Adrenal gland (tissue), 12 donors: Measurements from ENCODE around the gene REM2. TPM values are rescaled to one million over a fixed set of nuclear protein-coding genes. Genes with fewer than 3 reads are reported as not detected.

Source experiments
- DNase-seq, 7 donors: peaks; one replicate each; pipeline ENCODE4 v3.0.0-alpha.2; 2019 to 2020
- H3K27ac ChIP-seq, 5 donors: fragments of 200-600 bp; sonication (generic) in 4 of 5; 1 replicate in 3 of 5; 2 replicates in 2 of 5; pipeline versions ENCODE4 v1.5.1 to v1.8.0; 2016 to 2020; ENCODE audit warnings: mild to moderate bottlenecking in 1 of 5
- H3K27me3 ChIP-seq: fragments of 200-600 bp; 2 replicates; pipeline ENCODE4 v1.8.0; 2021
- H3K36me3 ChIP-seq, 2 donors: fragments of 200-600 bp; replicated peaks in 1 of 2; 1 replicate in 1 of 2; 2 replicates in 1 of 2; pipeline versions ENCODE4 v1.5.1 to v1.8.0; 2018 to 2022
- H3K4me1 ChIP-seq, 2 donors: fragments of 200-600 bp; replicated peaks in 1 of 2; 1 replicate in 1 of 2; 2 replicates in 1 of 2; pipeline versions ENCODE4 v1.5.1 to v1.8.0; 2018 to 2021
- H3K4me3 ChIP-seq, 4 donors: fragments of 200-600 bp; sonication (generic) in 3 of 4; one replicate each; pipeline ENCODE4 v1.5.1; 2016 to 2018
- H3K9me3 ChIP-seq, 3 donors: fragments of 200-600 bp; sonication (generic) in 1 of 3; replicated peaks in 1 of 3; 1 replicate in 2 of 3; 2 replicates in 1 of 3; pipeline versions ENCODE4 v1.5.1 to v1.8.0; 2016 to 2021
- POLR2A ChIP-seq, 2 donors: fragments of 450-650 bp; IDR thresholded peaks; one replicate each; pipeline ENCODE4 v1.6.1; 2017; ENCODE audit warnings: antibody characterized with exemption in 2 of 2, mild to moderate bottlenecking in 2 of 2, moderate library complexity in 1 of 2
- WGBS, 4 donors: extraction: QIAGEN DNeasy Blood & Tissue Kit in 2 of 4; methylation state at CpG; one replicate each; pipeline versions ENCODE4 v1.1.5 to v1.1.7; 2013 to 2017; 5-methylcytosine and 5-hydroxymethylcytosine counted together
- intact Hi-C, 2 donors: fragments of 100-400 bp; cut with DNase I; formaldehyde crosslinking; loops; one replicate each; pipeline versions ENCODE4 v1.14.1 to v1.15.0; 2022 to 2023
- polyA plus RNA-seq, 3 donors: library from polyadenylated mRNA; stranded (reverse); fragments of 200-250 nt in 2 of 3; fragments of 350-450 nt in 1 of 3; fragmentation: Illumina TruSeq in 1 of 3; extraction: RNeasy Lipid Tissue Mini Kit (QIAGEN cat#74804) in 1 of 3; gene quantifications; one replicate each; pipeline ENCODE4 v1.2.3, GENCODE V29; 2013 to 2014
- total RNA-seq, 9 donors: library from RNA; depleted of rRNA in 4 of 9; stranded (reverse); fragments of >200 nt in 4 of 9; fragments of 120-200 nt in 1 of 9; fragmentation: NEBNext Ultra II Directional in 1 of 9; extraction: Animal tissue kit (Norgen Biotek cat#: 25700) in 1 of 9; gene quantifications; one replicate each; pipeline versions ENCODE4 v1.1.0 to v1.2.4, GENCODE V29; 2013 to 2023
- TF ChIP-seq, protein P1 (sequence below), 6 experiments: fragments of 450-650 bp in 4 of 6; fragments of 200-600 bp in 2 of 6; sonication (generic) in 1 of 6; IDR thresholded peaks; 1 replicate in 5 of 6; 2 replicates in 1 of 6; pipeline versions ENCODE4 v1.5.1 to v1.8.0; 2016 to 2021; ENCODE audit warnings: antibody characterized with exemption in 6 of 6, mild to moderate bottlenecking in 2 of 6, moderate library complexity in 1 of 6
- donor health status: healthy with polysubstance abuse.
- donor health status: Bipolar disorder and iron deficiency.
- donor health status: DM: yes; HTN: yes; CAD: no.
- donor health status: DM: no; HTN: no; CAD: no.
- donor health status: DM: no; HTN: no; CAD: no.
- donor health status: DM: yes; HTN: yes; CAD: no.

The REM2 gene
- total and polyA plus RNA-seq, 12 donors, result 0.09 to 1.2 (median 0.26) TPM; not detected in 4

DNA sequence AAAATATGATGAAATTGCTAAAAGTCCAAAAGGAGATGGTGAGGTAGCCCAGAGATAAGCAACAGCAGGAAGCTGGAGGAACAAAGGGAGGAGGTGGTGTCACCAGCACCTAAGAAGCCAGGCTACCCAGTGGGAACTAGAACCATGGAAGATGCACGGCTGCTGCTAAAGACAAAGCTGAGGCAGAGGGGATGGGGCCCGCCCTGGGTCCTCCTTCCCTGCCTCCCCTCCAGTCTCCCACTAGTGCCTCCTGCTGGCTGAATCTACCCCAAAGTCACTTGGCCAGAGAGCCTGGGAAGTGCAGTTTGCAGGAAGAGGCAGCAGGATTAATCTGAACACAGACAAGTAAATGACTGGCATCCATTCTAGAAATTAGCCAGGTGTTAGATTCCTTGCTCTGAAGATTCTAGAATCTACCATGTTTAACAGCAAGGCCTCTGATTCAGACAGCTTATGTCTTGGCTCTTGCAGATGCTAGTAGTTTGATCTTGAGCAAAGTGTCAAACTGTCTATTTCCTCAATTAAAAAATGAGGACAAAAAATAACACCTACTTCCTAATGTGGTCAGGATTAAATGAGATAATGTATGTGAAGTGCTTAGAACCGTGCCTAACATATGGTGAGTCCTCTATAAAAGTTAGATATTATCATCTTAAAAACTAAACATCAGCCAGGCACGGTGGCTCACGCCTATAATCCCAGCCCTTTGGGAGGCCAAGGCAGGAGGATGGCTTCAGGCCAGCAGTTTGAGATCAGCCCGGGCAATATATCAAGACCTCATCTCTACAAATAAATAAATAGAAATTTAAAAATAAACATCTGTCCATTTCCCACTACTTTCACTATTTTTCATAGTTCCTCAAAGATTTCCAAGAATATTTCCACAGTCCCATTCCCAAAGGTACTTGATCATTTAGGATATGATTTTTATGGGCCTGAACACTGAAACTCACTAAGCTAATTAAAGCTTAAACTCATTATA, 17.3 kb upstream of the REM2 start:
- TF ChIP-seq POLR2A (IDR thresholded peaks at IDR 0.05), result no peak
- TF ChIP-seq, protein P1, sequence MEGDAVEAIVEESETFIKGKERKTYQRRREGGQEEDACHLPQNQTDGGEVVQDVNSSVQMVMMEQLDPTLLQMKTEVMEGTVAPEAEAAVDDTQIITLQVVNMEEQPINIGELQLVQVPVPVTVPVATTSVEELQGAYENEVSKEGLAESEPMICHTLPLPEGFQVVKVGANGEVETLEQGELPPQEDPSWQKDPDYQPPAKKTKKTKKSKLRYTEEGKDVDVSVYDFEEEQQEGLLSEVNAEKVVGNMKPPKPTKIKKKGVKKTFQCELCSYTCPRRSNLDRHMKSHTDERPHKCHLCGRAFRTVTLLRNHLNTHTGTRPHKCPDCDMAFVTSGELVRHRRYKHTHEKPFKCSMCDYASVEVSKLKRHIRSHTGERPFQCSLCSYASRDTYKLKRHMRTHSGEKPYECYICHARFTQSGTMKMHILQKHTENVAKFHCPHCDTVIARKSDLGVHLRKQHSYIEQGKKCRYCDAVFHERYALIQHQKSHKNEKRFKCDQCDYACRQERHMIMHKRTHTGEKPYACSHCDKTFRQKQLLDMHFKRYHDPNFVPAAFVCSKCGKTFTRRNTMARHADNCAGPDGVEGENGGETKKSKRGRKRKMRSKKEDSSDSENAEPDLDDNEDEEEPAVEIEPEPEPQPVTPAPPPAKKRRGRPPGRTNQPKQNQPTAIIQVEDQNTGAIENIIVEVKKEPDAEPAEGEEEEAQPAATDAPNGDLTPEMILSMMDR (IDR thresholded peaks at IDR 0.05), result no peak
- Histone ChIP-seq H3K9me3 (no peaks in the 10 kb centered on the region), H3K4me1 (peaks cover 7% of the 10 kb centered on the region in 2 donors), H3K36me3 (no peaks in the 10 kb centered on the region), H3K4me3 (no peak overlapping the region), H3K27me3 (no peaks in the 10 kb centered on the region), H3K27ac (no peak overlapping the region)
- intact Hi-C loops, result no loop called here
- WGBS, 4 donors, result 61 to 69% (median 67%) methylated on average over 6 of the region's 6 CpGs
- no peak for DNase-seq

DNA sequence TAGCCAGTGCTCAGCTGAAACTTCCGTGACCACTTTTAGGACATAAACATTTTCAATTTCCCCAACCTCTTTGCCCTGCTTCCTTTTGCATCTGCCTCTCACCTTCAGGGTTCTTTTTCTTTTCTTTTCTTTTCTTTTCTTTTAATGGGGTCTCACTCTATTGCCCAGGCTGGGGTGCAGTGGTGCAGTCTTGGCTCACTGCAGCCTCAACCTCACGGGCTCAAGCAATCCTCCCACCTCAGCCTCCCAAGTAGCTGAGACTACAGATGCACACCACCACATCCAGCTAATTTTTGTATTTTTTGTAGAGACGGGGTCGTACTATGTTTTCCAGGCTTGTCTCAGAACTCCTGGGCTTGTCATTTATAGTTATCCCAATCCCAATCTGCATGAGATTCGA, 16.1 kb upstream of the REM2 start:
- H3K4me3 ChIP-seq, result no peak overlapping the region
- H3K27me3 ChIP-seq, result no peaks in the 10 kb centered on the region
- WGBS, 4 donors, result 93 to 95% (median 95%) methylated on average over 5 of the region's 5 CpGs
- no peak for TF ChIP-seq POLR2A (IDR thresholded peaks at IDR 0.05)
- TF ChIP-seq, protein P1 (IDR thresholded peaks at IDR 0.05), result no peak
- H3K36me3 ChIP-seq, result no peaks in the 10 kb centered on the region
- no peak for DNase-seq
- H3K4me1 ChIP-seq, result peaks cover 10% of the 10 kb centered on the region in 2 donors
- no peaks in the 10 kb centered on the region for H3K9me3 ChIP-seq
- intact Hi-C loops, result no loop called here
- no peak overlapping the region for H3K27ac ChIP-seq

DNA sequence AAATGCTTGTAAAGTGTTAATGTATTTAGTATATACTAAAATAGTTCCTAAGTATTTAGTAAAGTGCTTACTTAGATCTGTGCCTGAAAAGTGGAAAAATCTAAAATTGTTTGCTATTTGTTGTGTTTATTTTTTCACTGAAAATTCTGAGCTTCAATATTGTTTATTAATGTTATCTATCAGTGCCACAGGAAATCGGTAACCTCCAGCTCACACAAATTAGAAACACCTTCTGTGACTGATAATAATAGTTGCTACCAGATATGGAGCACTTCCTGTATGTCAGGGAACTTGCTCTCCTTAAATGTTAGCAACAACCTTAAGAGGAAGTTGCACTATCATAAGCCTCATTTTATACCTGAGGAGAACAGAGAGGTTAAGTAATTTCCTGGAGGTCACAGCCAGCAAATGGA, 12.2 kb upstream of the REM2 start:
- WGBS, 4 donors, result 3 to 5% (median 4%) methylated on average over 1 of the region's 1 CpG
- peak overlapping the region; percentile 83 to 97 (median 93) for H3K27ac ChIP-seq
- intact Hi-C loops, result no loop called here
- H3K4me1 ChIP-seq, result peaks cover 15 to 19% of the 10 kb centered on the region in 2 donors
- no peak for DNase-seq
- no peak for TF ChIP-seq POLR2A (IDR thresholded peaks at IDR 0.05)
- TF ChIP-seq, protein P1 (IDR thresholded peaks at IDR 0.05), result no peak
- no peaks in the 10 kb centered on the region for H3K9me3 ChIP-seq
- peaks cover 0 to 25% of the 10 kb centered on the region in 2 donors for H3K36me3 ChIP-seq
- H3K27me3 ChIP-seq, result no peaks in the 10 kb centered on the region
- peak overlapping the region in 2 of 4 donors; percentile 88 to 89 for H3K4me3 ChIP-seq

DNA sequence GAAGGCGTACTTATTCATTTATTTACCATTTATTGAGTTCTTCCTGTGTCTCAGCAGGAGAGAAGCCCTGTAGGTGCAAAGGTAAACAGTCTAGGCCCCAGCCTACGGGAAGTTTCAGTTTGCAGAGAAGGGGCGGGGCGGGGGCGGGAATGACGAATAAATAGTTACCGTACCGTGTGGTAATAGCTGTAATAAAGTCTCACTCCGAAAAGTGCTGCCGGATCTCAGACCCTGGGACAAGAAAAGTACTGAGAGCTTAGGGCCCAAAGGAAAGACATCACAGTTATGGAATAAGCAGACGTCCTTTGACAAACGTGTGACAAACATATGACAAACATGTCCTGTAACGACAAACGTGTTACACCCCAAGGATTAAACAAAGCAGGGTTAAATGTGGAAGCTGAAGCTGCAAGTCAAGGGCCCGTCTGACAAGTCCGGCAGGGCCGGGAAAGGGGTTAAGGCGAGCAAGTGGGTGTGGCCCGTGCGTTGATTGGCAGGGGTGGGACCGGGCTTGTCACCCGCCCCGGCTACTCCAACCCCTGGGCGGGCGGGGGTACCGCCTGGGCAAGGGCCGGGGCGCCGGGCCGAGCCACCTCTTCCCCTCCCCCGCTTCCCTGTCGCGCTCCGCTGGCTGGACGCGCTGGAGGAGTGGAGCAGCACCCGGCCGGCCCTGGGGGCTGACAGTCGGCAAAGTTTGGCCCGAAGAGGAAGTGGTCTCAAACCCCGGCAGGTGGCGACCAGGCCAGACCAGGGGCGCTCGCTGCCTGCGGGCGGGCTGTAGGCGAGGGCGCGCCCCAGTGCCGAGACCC, 11.6 kb upstream of the REM2 start, which contains the start of gene LRP10:
TSS of gene LRP10 (plus strand) at position 517 of the 809 bp plus-strand sequence. CDS start 564 bp downstream, outside the sequence.
- intact Hi-C loops, result no loop called here
- WGBS, 4 donors, result 0 to 1% (median 0%) methylated on average over 37 to 50 of the region's 50 CpGs
- H3K36me3 ChIP-seq, result peaks cover 0 to 31% of the 10 kb centered on the region in 2 donors
- H3K4me1 ChIP-seq, result peaks cover 15 to 19% of the 10 kb centered on the region in 2 donors
- peak within 1 kb of the TSS; percentile 83 to 97 (median 93) for H3K27ac ChIP-seq
- H3K4me3 ChIP-seq, result peak within 1 kb of the TSS; percentile 57 to 96 (median 88)
- DNase-seq, result peak; percentile 93 to 97 (median 95)
- H3K9me3 ChIP-seq, result no peaks in the 10 kb centered on the region
- no peaks in the 10 kb centered on the region for H3K27me3 ChIP-seq
- TF ChIP-seq POLR2A (IDR thresholded peaks at IDR 0.05), result peak; percentile 47 to 82
- TF ChIP-seq, protein P1 (IDR thresholded peaks at IDR 0.05), result no peak
